IPS-15b (cell line): Measurements from ENCODE around the gene PABPN1L.

Experiments
- H3K27me3 ChIP-seq: one replicate; pipeline ENCODE4 v1.6.1; 2013; ENCODE audit warnings: low read length; ENCODE audit not compliant: control insufficient read depth, insufficient read depth
- H3K36me3 ChIP-seq: one replicate; pipeline ENCODE4 v1.6.1; 2013; ENCODE audit warnings: low read length; ENCODE audit not compliant: control insufficient read depth, insufficient read depth
- H3K4me1 ChIP-seq: one replicate; pipeline ENCODE4 v1.6.1; 2013; ENCODE audit warnings: mild to moderate bottlenecking, low read length; ENCODE audit not compliant: control insufficient read depth, insufficient read depth
- H3K4me3 ChIP-seq: one replicate; pipeline ENCODE4 v1.5.1; 2013; ENCODE audit warnings: low read depth, low read length
- H3K9ac ChIP-seq: one replicate; pipeline ENCODE4 v1.6.1; 2013; ENCODE audit warnings: low read depth, mild to moderate bottlenecking, low read length
- H3K9me3 ChIP-seq: one replicate; pipeline ENCODE4 v1.6.1; 2013; ENCODE audit warnings: mild to moderate bottlenecking, low read length; ENCODE audit not compliant: control insufficient read depth, insufficient read depth

Gene PABPN1L

DNA sequence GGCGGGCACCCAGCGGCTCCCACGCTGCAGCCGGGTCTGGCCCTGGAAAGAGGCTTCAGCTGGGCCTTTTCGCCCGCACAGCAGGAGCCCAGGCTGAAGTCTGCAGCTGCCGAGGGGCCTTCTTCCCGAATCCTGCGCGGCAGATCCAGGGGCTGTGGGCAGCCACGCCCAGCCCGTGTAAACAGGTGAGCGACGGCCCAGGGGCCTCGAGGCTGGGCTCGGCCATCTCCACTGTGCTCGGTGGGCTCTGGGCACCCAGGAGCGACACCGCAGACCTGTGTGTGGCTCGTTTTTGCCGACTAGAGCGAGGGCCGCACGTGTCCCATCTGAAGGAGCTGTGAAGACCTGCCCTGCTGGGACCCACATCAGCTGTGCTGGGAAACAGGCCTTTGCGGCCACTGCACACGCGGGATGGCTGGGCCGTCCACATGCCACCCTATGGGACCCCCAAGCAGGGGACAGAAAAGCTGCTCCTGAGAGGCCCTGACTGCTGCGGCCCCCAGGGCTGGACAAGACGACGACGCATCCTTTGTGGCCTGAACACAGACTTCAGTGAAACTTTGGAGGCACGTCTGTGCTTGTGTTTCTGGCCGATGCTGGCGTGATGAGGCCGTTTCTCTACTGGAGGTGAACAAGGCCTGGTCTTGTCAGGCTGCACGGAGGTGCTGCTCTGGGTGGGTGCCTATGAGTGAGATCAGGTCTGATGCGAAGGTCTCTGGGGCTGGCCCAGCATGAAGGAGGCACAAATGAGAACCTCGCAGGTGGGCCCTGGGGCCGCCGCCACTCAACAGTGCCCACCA is 49.5 kb downstream of the PABPN1L start:
- Histone ChIP-seq H3K4me3 (no peak overlapping the region), H3K4me1 (no peaks in the 10 kb centered on the region), H3K27me3 (no peaks in the 10 kb centered on the region), H3K36me3 (peaks cover 4% of the 10 kb centered on the region), H3K9ac (no peak overlapping the region), H3K9me3 (no peaks in the 10 kb centered on the region)

DNA sequence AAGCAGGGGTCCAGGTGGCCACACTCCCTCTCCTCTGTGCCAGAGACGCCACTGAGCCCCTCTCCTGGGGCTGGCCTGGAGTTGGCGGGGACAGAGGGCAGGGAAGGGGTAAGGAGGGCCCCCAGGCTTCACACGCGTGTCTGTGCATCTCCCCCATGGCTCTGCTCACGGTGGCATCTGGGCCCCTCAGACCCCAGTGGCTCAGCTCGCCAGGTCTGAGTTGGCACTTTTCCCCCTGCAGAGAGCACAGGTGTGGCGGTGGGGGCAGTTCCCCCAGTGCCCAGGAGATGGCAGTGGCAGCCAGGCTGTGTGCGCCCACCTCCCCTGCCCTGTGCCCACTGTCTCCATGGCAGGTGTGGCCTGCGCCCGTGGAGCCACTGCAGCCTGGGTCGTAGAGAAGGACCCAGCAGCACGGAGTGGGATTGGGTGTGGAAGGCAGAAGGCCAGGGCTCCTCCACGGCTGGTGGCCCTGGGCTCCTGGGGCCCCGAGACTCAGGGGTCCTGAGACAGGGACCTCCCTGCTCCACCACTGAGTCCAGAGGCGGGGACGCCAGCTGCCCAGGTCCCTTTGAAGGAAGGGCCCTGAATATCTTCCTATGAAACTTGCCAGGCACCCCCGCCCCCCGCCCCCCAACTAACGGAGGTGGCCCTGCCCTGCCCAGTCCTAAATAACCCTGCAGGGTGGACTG is 50.4 kb downstream of the PABPN1L start:
- Histone ChIP-seq H3K27me3 (no peaks in the 10 kb centered on the region), H3K4me1 (no peaks in the 10 kb centered on the region), H3K9me3 (no peaks in the 10 kb centered on the region), H3K4me3 (no peak overlapping the region), H3K36me3 (peaks cover under 1% of the 10 kb centered on the region), H3K9ac (no peak overlapping the region)

GRCh38 chr16:88815227-88815626 is 51.2 kb downstream of the PABPN1L start:
- Histone ChIP-seq H3K9ac (no peak overlapping the region), H3K4me1 (peaks cover 5% of the 10 kb centered on the region), H3K4me3 (no peak overlapping the region), H3K9me3 (no peaks in the 10 kb centered on the region), H3K36me3 (peaks cover under 1% of the 10 kb centered on the region), H3K27me3 (no peaks in the 10 kb centered on the region)

DNA sequence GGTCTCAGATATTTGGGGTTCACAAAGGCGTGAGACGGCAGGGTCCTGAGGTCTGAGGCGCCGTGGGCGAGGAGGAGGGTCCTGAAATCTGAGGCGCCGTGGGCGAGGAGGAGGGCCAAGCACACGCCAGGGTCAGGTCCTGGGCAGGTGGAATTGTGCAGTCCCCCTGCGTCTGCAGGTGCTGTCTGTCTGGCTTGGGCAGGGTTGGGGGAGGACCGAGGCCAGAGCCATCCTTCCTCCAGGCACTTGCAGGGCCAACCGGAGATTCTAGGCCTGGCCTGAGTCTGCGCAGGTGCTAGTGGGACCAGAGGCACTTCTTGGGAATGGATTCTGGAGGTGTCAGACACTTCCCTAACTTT is 52.3 kb downstream of the PABPN1L start:
- peaks cover 11% of the 10 kb centered on the region for H3K36me3 ChIP-seq
- peaks cover 5% of the 10 kb centered on the region for H3K4me1 ChIP-seq
- H3K27me3 ChIP-seq, result no peaks in the 10 kb centered on the region
- no peak overlapping the region for H3K9ac ChIP-seq
- no peaks in the 10 kb centered on the region for H3K9me3 ChIP-seq
- H3K4me3 ChIP-seq, result no peak overlapping the region
